SK-N-SH treated with all-trans-retinoic acid at 6 μM for 48 hours (cell line): ENCODE data around the gene PTDSS2.
"Not testable (repeated sequence)": the region's sequence is repeated elsewhere in the genome, so short reads cannot be mapped to it uniquely, and the experiment has no call there.

ENCODE experiments used
- ATAC-seq: fragments of 200-7000 bp; cut with Tn5 transposase; 3 replicates; pipeline ENCODE4 v1.9.1; 2020; ENCODE audit warnings: mild to moderate bottlenecking, moderate library complexity
- ARNTL ChIP-seq: fragments of 450-650 bp; formaldehyde crosslinking; IDR thresholded peaks from 2 replicates; pipeline ENCODE4 v1.5.0; 2020; ENCODE audit warnings: low read depth, mild to moderate bottlenecking, moderate library complexity, borderline replicate concordance
- CSDC2 ChIP-seq: fragments of 250-450 bp; sonication (Bioruptor Pico); IDR thresholded peaks from 2 replicates; pipeline ENCODE4 v1.5.0; 2020; ENCODE audit warnings: mild to moderate bottlenecking, moderate library complexity
- CSRNP3 ChIP-seq: fragments of 250-450 bp; sonication (Bioruptor Pico); IDR thresholded peaks from 2 replicates; pipeline ENCODE4 v1.5.1; 2021; ENCODE audit warnings: mild to moderate bottlenecking, moderate library complexity
- ESRRG ChIP-seq: fragments of 250-450 bp; sonication (Bioruptor Pico); IDR thresholded peaks from 2 replicates; pipeline ENCODE4 v1.6.1; 2021; ENCODE audit warnings: mild to moderate bottlenecking
- GLIS3 ChIP-seq: fragments of 250-450 bp; sonication (Bioruptor Pico); IDR thresholded peaks from 2 replicates; pipeline ENCODE4 v1.5.0; 2020; ENCODE audit warnings: mild to moderate bottlenecking, moderate library complexity
- POU6F1 ChIP-seq: fragments of 250-450 bp; sonication (Bioruptor Pico); IDR thresholded peaks from 2 replicates; pipeline ENCODE4 v1.8.0; 2021; ENCODE audit warnings: low read depth, mild to moderate bottlenecking, moderate library complexity, borderline replicate concordance
- PPARA ChIP-seq: fragments of 250-450 bp; sonication (Bioruptor Pico); IDR thresholded peaks from 2 replicates; pipeline ENCODE4 v1.5.0; 2020; ENCODE audit warnings: mild to moderate bottlenecking, borderline replicate concordance
- SNAI2 ChIP-seq: fragments of 250-450 bp; sonication (Bioruptor Pico); IDR thresholded peaks from 2 replicates; pipeline ENCODE4 v1.5.0; 2020; ENCODE audit warnings: mild to moderate bottlenecking, moderate library complexity
- TOX ChIP-seq: fragments of 250-450 bp; sonication (Bioruptor Pico); IDR thresholded peaks from 2 replicates; pipeline ENCODE4 v1.8.0; 2021; ENCODE audit warnings: mild to moderate bottlenecking, moderate library complexity, borderline replicate concordance
- ZC3H10 ChIP-seq: fragments of 250-450 bp; sonication (Bioruptor Pico); IDR thresholded peaks from 2 replicates; pipeline ENCODE4 v1.5.1; 2021; ENCODE audit warnings: mild to moderate bottlenecking, moderate library complexity
- ZNF565 ChIP-seq: fragments of 450-650 bp; formaldehyde crosslinking; conservative IDR thresholded peaks from 2 replicates; pipeline ENCODE4 v1.5.0; 2020; ENCODE audit warnings: low read depth, mild to moderate bottlenecking, moderate library complexity
- ZNF70 ChIP-seq: fragments of 450-650 bp; formaldehyde crosslinking; IDR thresholded peaks from 2 replicates; pipeline ENCODE4 v1.5.0; 2020; ENCODE audit warnings: mild to moderate bottlenecking, moderate library complexity
- TF ChIP-seq, protein P1 (sequence below): fragments of 250-450 bp; sonication (Bioruptor Pico); IDR thresholded peaks from 2 replicates; pipeline ENCODE4 v1.8.0; 2020; ENCODE audit warnings: mild to moderate bottlenecking, moderate library complexity, borderline replicate concordance
- TF ChIP-seq, protein P2 (sequence below): fragments of 250-450 bp; sonication (Bioruptor Pico); IDR thresholded peaks from 2 replicates; pipeline ENCODE4 v1.5.0; 2020; ENCODE audit warnings: mild to moderate bottlenecking, moderate library complexity
- TF ChIP-seq, protein P3 (sequence below): fragments of 250-450 bp; sonication (Bioruptor Pico); IDR thresholded peaks from 2 replicates; pipeline ENCODE4 v1.5.1; 2020; ENCODE audit warnings: low read depth, mild to moderate bottlenecking, moderate library complexity

Gene PTDSS2

DNA sequence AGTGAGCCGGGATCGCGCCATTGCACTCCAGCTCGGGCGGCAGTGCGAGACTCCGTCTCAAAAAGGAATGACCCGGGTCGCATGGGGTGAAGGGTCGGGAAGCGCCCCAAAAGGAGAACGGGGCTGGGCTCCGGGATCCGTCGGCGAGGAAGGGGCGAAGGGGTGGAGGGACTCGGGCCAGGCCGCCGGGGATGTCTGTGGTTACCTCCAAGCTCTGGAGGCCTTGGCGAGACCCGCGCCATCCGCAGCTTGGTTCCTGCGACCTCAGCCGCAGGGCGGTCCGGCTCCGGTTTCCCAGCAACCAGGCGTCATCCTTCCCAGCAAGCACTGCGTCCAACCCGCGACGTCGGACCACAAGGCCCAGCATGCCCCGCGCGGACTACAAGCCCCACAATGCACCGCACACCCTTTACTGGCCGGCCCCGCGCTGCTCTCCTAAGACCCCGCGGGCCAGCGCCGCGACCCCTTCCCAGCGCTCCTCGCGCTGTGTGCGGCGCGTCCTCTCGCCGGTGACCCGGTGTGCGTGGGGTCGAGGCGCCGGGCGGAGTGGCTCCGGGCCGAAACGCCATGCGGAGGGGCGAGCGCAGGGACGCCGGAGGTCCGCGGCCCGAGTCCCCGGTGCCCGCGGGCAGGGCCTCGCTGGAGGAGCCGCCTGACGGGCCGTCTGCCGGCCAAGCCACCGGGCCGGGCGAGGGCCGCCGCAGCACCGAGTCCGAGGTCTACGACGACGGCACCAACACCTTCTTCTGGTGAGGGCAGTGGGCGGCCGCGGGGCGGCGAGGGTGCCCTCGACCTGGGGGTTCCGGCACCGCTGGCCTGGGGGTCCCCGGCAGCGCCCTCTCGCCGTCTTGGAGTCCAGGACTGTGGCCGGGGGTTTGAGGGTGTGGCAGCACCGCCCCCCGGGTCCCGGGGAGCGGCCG lies at the start of gene PTDSS2:
PTDSS2 (plus strand) TSS at position 391 of the 920 bp plus-strand sequence; CDS start at position 568, 177 bp downstream.
- TF ChIP-seq, protein P1, sequence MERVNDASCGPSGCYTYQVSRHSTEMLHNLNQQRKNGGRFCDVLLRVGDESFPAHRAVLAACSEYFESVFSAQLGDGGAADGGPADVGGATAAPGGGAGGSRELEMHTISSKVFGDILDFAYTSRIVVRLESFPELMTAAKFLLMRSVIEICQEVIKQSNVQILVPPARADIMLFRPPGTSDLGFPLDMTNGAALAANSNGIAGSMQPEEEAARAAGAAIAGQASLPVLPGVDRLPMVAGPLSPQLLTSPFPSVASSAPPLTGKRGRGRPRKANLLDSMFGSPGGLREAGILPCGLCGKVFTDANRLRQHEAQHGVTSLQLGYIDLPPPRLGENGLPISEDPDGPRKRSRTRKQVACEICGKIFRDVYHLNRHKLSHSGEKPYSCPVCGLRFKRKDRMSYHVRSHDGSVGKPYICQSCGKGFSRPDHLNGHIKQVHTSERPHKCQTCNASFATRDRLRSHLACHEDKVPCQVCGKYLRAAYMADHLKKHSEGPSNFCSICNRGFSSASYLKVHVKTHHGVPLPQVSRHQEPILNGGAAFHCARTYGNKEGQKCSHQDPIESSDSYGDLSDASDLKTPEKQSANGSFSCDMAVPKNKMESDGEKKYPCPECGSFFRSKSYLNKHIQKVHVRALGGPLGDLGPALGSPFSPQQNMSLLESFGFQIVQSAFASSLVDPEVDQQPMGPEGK: no peak
- TF ChIP-seq ZC3H10 (no peak), PPARA (no peak), ZNF70 (no peak), SNAI2 (no peak)
- TF ChIP-seq, protein P2, sequence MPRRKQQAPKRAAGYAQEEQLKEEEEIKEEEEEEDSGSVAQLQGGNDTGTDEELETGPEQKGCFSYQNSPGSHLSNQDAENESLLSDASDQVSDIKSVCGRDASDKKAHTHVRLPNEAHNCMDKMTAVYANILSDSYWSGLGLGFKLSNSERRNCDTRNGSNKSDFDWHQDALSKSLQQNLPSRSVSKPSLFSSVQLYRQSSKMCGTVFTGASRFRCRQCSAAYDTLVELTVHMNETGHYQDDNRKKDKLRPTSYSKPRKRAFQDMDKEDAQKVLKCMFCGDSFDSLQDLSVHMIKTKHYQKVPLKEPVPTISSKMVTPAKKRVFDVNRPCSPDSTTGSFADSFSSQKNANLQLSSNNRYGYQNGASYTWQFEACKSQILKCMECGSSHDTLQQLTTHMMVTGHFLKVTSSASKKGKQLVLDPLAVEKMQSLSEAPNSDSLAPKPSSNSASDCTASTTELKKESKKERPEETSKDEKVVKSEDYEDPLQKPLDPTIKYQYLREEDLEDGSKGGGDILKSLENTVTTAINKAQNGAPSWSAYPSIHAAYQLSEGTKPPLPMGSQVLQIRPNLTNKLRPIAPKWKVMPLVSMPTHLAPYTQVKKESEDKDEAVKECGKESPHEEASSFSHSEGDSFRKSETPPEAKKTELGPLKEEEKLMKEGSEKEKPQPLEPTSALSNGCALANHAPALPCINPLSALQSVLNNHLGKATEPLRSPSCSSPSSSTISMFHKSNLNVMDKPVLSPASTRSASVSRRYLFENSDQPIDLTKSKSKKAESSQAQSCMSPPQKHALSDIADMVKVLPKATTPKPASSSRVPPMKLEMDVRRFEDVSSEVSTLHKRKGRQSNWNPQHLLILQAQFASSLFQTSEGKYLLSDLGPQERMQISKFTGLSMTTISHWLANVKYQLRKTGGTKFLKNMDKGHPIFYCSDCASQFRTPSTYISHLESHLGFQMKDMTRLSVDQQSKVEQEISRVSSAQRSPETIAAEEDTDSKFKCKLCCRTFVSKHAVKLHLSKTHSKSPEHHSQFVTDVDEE (CRISPR knock-in tag): 0 out of 2 replicates have a peak, but pooled peaks have one; percentile 19
- TF ChIP-seq, protein P3, sequence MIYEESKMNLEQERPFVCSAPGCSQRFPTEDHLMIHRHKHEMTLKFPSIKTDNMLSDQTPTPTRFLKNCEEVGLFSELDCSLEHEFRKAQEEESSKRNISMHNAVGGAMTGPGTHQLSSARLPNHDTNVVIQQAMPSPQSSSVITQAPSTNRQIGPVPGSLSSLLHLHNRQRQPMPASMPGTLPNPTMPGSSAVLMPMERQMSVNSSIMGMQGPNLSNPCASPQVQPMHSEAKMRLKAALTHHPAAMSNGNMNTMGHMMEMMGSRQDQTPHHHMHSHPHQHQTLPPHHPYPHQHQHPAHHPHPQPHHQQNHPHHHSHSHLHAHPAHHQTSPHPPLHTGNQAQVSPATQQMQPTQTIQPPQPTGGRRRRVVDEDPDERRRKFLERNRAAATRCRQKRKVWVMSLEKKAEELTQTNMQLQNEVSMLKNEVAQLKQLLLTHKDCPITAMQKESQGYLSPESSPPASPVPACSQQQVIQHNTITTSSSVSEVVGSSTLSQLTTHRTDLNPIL (CRISPR knock-in tag): no peak
- TF ChIP-seq, all 23 proteins: peak for 1
- peak; percentile 89 for ATAC-seq

DNA sequence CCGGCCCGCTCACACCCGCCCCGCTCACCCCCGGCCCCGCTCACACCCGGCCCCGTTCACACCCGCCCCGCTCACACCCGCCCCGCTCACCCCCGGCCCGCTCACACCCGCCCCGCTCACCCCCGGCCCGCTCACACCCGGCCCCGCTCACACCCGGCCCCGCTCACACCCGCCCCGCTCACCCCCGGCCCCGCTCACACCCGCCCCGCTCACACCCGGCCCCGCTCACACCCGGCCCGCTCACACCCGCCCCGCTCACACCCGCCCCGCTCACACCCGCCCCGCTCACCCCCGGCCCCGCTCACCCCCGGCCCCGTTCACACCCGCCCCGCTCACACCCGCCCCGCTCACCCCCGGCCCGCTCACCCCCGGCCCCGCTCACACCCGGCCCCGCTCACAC lies 48.9 kb upstream of the PTDSS2 start:
- not testable (repeated sequence) for ATAC-seq

GRCh38 chr11:403021-403760 lies 46.9 kb upstream of the PTDSS2 start:
- no peak for ATAC-seq
- TF ChIP-seq ZNF565 (no peak), ESRRG (CRISPR knock-in tag) (no peak), TOX (no peak), ARNTL (CRISPR knock-in tag) (no peak)

GRCh38 chr11:403761-404431 lies 46.2 kb upstream of the PTDSS2 start:
- no peak for ATAC-seq
- no peak for TF ChIP-seq TOX
- TF ChIP-seq ZNF70: no peak
- no peak for TF ChIP-seq CSDC2 (CRISPR knock-in tag)
- no peak for TF ChIP-seq GLIS3
- TF ChIP-seq, protein P1: no peak
- TF ChIP-seq, protein P3 (CRISPR knock-in tag): no peak
- no peak for TF ChIP-seq POU6F1 (CRISPR knock-in tag)
- no peak for TF ChIP-seq ZNF565
- no peak for TF ChIP-seq CSRNP3 (CRISPR knock-in tag)
- no peak for TF ChIP-seq ZC3H10
